OCI-LY3 (cell line): Measurements from ENCODE around the gene METTL8.
"Not testable (repeated sequence)": the region's sequence is repeated elsewhere in the genome, so short reads cannot be mapped to it uniquely, and the experiment has no call there.

Source experiments
- H2AFZ ChIP-seq: fragments of 200-600, 300-600 bp; shearing (Covaris generic); 2 replicates; pipeline ENCODE4 v1.6.0; 2014; ENCODE audit warnings: antibody characterized with exemption, low read depth, low read length
- H3K27ac ChIP-seq: fragments of 200-600, 300-600 bp; sonication (generic); 2 replicates; pipeline ENCODE4 v1.5.1; 2014; ENCODE audit warnings: mild to moderate bottlenecking, low read length, moderate library complexity, mixed read lengths
- H3K27me3 ChIP-seq: fragments of 200-600, 300-600 bp; sonication (generic); 2 replicates; pipeline ENCODE4 v1.6.1; 2014; ENCODE audit warnings: low read depth, low read length, mixed read lengths
- H3K36me3 ChIP-seq: fragments of 200-600, 300-600 bp; sonication (generic); replicated peaks from 2 replicates; pipeline ENCODE3; 2014; ENCODE audit warnings: low read depth, low read length, mixed read lengths
- H3K4me1 ChIP-seq: fragments of 300-600, 200-600 bp; sonication (generic); 2 replicates; pipeline ENCODE4 v1.6.1; 2014; ENCODE audit warnings: low read length, mixed read lengths
- H3K4me2 ChIP-seq: fragments of 200-600, 300-600 bp; sonication (generic); 2 replicates; pipeline ENCODE4 v1.6.1; 2014; ENCODE audit warnings: low read length, mixed read lengths
- H3K4me3 ChIP-seq: fragments of 300-600, 200-600 bp; sonication (generic); 2 replicates; pipeline ENCODE4 v1.5.1; 2014; ENCODE audit warnings: antibody characterized with exemption, mild to moderate bottlenecking, low read length, moderate library complexity
- H3K79me2 ChIP-seq: fragments of 300-600, 200-600 bp; shearing (Covaris generic); 2 replicates; pipeline ENCODE4 v1.6.1; 2014; ENCODE audit warnings: mild to moderate bottlenecking, low read length, mixed read lengths
- H3K9ac ChIP-seq: fragments of 300-600, 200-600 bp; shearing (Covaris generic); 2 replicates; pipeline ENCODE4 v1.6.0; 2014; ENCODE audit warnings: mild to moderate bottlenecking, low read length, moderate library complexity
- H3K9me3 ChIP-seq: fragments of 200-600, 300-600 bp; shearing (Covaris generic); 2 replicates; pipeline ENCODE4 v1.6.1; 2014; ENCODE audit warnings: low read length, mixed read lengths; ENCODE audit not compliant: insufficient read depth
- H4K20me1 ChIP-seq: fragments of 200-600, 300-600 bp; sonication (generic); 2 replicates; pipeline ENCODE4 v1.6.1; 2016; ENCODE audit warnings: low read length, mixed read lengths; ENCODE audit not compliant: insufficient read depth
- CTCF ChIP-seq: fragments of 200-600, 300-600 bp; sonication (generic); IDR thresholded peaks from 2 replicates; pipeline ENCODE4 v1.5.1; 2014; ENCODE audit warnings: antibody characterized with exemption, low read length, low read depth
- EZH2phosphoT487 ChIP-seq: fragments of 200-600 bp; shearing (Covaris generic); IDR thresholded peaks from 2 replicates; pipeline ENCODE4 v1.6.1; 2018; ENCODE audit warnings: antibody characterized with exemption, mixed run types, low read depth

METTL8 gene

GRCh38 chr2:171360905-171361304, 72.9 kb downstream of the METTL8 start:
- Histone ChIP-seq H4K20me1 (no peaks in the 10 kb centered on the region), H3K4me2 (no peak overlapping the region), H3K4me3 (no peak overlapping the region), H3K9me3 (no peaks in the 10 kb centered on the region), H3K9ac (no peak overlapping the region), H2AFZ (no peak overlapping the region), H3K79me2 (no peaks in the 10 kb centered on the region), H3K36me3 (peaks cover 3% of the 10 kb centered on the region), H3K27me3 (no peaks in the 10 kb centered on the region), H3K4me1 (no peaks in the 10 kb centered on the region), H3K27ac (no peak overlapping the region)
- TF ChIP-seq CTCF (no peak), EZH2phosphoT487 (no peak)

GRCh38 chr2:171353746-171354145, 80.0 kb downstream of the METTL8 start:
- H3K4me3 ChIP-seq, H4K20me1 ChIP-seq, H2AFZ ChIP-seq, H3K4me2 ChIP-seq, H3K27me3 ChIP-seq, H3K36me3 ChIP-seq, H3K9ac ChIP-seq, H3K27ac ChIP-seq, H3K79me2 ChIP-seq, H3K4me1 ChIP-seq, H3K9me3 ChIP-seq: not testable (repeated sequence)

- H3K27ac ChIP-seq = no peak overlapping the region
- no peaks in the 10 kb centered on the region for H3K36me3 ChIP-seq
- no peaks in the 10 kb centered on the region for H3K79me2 ChIP-seq
- no peaks in the 10 kb centered on the region for H3K9me3 ChIP-seq
- H3K9ac ChIP-seq = no peak overlapping the region
- TF ChIP-seq CTCF (no peak), EZH2phosphoT487 (no peak)
- H3K4me3 ChIP-seq = no peak overlapping the region
- H3K27me3 ChIP-seq = no peaks in the 10 kb centered on the region
- no peak overlapping the region for H3K4me2 ChIP-seq
- no peak overlapping the region for H2AFZ ChIP-seq
- no peaks in the 10 kb centered on the region for H4K20me1 ChIP-seq
- no peaks in the 10 kb centered on the region for H3K4me1 ChIP-seq
These were observed 85.7 kb downstream of the METTL8 start for GRCh38 chr2:171348056-171348455.

GRCh38 chr2:171347591-171348032, 86.2 kb downstream of the METTL8 start:
- Histone ChIP-seq H3K4me3 (no peak overlapping the region), H3K36me3 (no peaks in the 10 kb centered on the region), H3K9ac (no peak overlapping the region), H3K27ac (no peak overlapping the region), H3K4me1 (no peaks in the 10 kb centered on the region), H3K4me2 (no peak overlapping the region), H4K20me1 (no peaks in the 10 kb centered on the region), H3K9me3 (no peaks in the 10 kb centered on the region), H3K79me2 (no peaks in the 10 kb centered on the region), H3K27me3 (no peaks in the 10 kb centered on the region), H2AFZ (no peak overlapping the region)
- no peak for TF ChIP-seq CTCF
- TF ChIP-seq EZH2phosphoT487 = no peak
